Upper lobe of left lung (tissue), 4 donors: ENCODE measurements around the gene SP6.
A peak's percentile ranks its signal among the peaks of the same experiment; 100 is the strongest.

Experiments used
- POLR2AphosphoS5 ChIP-seq, 2 donors: sonication (generic); formaldehyde crosslinking; IDR thresholded peaks; one replicate each; pipeline ENCODE4 v1.5.1; 2017; ENCODE audit warnings: antibody characterized with exemption in 2 of 2
- TF ChIP-seq, protein P1 (sequence below), 6 experiments: fragments of 450-650 bp in 4 of 6; fragments of 200-600 bp in 2 of 6; sonication (generic) in 2 of 6; IDR thresholded peaks; one replicate each; pipeline ENCODE4 v1.5.1; 2016 to 2019; ENCODE audit warnings: antibody characterized with exemption in 6 of 6

DNA sequence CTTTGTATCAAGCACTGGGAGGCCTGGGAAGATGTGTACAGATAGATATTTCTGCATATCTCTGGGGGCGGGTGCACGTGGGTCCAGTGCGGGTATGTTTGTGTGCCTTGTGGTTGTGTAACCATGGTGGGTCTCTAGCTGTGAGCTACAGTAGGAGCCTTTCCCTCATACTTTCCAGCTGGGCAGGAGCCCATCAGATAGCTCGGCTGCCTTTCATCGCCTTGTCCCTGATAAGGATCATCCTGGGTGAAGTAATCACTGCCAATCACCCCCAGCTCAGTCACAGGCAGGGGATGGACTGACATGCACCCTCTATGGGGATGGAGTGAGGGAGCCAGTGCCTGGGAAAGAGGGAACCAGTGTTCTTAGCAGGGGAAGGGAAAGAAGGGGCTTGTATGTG, 6.7 kb downstream of the SP6 start:
- TF ChIP-seq, protein P1, sequence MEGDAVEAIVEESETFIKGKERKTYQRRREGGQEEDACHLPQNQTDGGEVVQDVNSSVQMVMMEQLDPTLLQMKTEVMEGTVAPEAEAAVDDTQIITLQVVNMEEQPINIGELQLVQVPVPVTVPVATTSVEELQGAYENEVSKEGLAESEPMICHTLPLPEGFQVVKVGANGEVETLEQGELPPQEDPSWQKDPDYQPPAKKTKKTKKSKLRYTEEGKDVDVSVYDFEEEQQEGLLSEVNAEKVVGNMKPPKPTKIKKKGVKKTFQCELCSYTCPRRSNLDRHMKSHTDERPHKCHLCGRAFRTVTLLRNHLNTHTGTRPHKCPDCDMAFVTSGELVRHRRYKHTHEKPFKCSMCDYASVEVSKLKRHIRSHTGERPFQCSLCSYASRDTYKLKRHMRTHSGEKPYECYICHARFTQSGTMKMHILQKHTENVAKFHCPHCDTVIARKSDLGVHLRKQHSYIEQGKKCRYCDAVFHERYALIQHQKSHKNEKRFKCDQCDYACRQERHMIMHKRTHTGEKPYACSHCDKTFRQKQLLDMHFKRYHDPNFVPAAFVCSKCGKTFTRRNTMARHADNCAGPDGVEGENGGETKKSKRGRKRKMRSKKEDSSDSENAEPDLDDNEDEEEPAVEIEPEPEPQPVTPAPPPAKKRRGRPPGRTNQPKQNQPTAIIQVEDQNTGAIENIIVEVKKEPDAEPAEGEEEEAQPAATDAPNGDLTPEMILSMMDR (IDR thresholded peaks at IDR 0.05), result no peak
- TF ChIP-seq POLR2AphosphoS5 (IDR thresholded peaks at IDR 0.05), result peak in 1 of 2 donors; percentile 17
